H1 (cell line): ENCODE results near the gene ADH4. TPM values are rescaled to one million over a fixed set of nuclear protein-coding genes. Genes with fewer than 3 reads are reported as not detected.

Experiments
- CTCF ChIA-PET: fragments of 300-600 bp; sonication (Branson Sonifier 250); formaldehyde crosslinking; loops from one replicate; lab custom pipeline; 2021; ENCODE audit not compliant: partially characterized antibody; lab: Charles Lee
- POLR2A ChIA-PET: fragments of 300-600 bp; sonication (Branson Sonifier 250); formaldehyde crosslinking; loops from one replicate; lab custom pipeline; 2021; ENCODE audit warnings: inconsistent platforms; ENCODE audit not compliant: partially characterized antibody; lab: Charles Lee
- DNase-seq, 2 experiments: peaks; one replicate each; pipeline versions ENCODE4 v3.0.0 to v3.0.0-alpha.2; 2010 to 2022; ENCODE audit warnings: low spot score in 2 of 2, low read depth in 1 of 2, mixed read lengths in 1 of 2
- FAIRE-seq: peaks from 2 replicates; lab custom pipeline; 2011; peaks lifted over from hg19 to GRCh38; lab: Jason Lieb, UNC
- H2AFZ ChIP-seq: 2 replicates; pipeline ENCODE4 v1.8.1; 2012; ENCODE audit warnings: low read length, inconsistent platforms
- H2AK5ac ChIP-seq: 2 replicates; pipeline ENCODE4 v1.6.1; 2013; ENCODE audit warnings: low read depth, low read length
- H2BK120ac ChIP-seq: replicated peaks from 2 replicates; pipeline ENCODE3; 2013; ENCODE audit warnings: low read depth, low read length, inconsistent platforms
- H2BK12ac ChIP-seq: 2 replicates; pipeline ENCODE4 v1.6.1; 2013; ENCODE audit warnings: low read depth, low read length
- H2BK15ac ChIP-seq: 2 replicates; pipeline ENCODE4 v1.6.1; 2013; ENCODE audit warnings: low read length
- H2BK20ac ChIP-seq: 2 replicates; pipeline ENCODE4 v1.6.1; 2013; ENCODE audit warnings: low read length
- H2BK5ac ChIP-seq: 2 replicates; pipeline ENCODE4 v1.6.1; 2013; ENCODE audit warnings: low read depth, low read length
- H3K14ac ChIP-seq: 2 replicates; pipeline ENCODE4 v1.6.1; 2013; ENCODE audit warnings: inconsistent platforms; ENCODE audit not compliant: insufficient read length
- H3K18ac ChIP-seq: 2 replicates; pipeline ENCODE4 v1.6.1; 2013; ENCODE audit warnings: low read length; ENCODE audit errors: extremely low read depth
- H3K23ac ChIP-seq: 2 replicates; pipeline ENCODE4 v1.6.1; 2013; ENCODE audit warnings: inconsistent platforms; ENCODE audit not compliant: insufficient read length
- H3K23me2 ChIP-seq: 2 replicates; pipeline ENCODE4 v1.6.1; 2013; ENCODE audit warnings: low read depth, low read length
- H3K27ac ChIP-seq: 2 replicates; pipeline ENCODE4 v1.6.1; 2011; ENCODE audit warnings: low read depth, low read length, inconsistent platforms
- H3K27me3 ChIP-seq, 4 experiments: replicated peaks in 1 of 4; 1 replicate in 1 of 4; 2 replicates in 3 of 4; pipeline versions ENCODE4 v1.6.1 to v1.8.1; 2011 to 2013; ENCODE audit warnings: low read length in 3 of 4, mild to moderate bottlenecking in 3 of 4, inconsistent platforms in 2 of 4, mixed read lengths in 2 of 4, moderate library complexity in 1 of 4; ENCODE audit not compliant: control insufficient read depth in 3 of 4, insufficient read depth in 3 of 4; ENCODE audit errors: extremely low read depth in 1 of 4
- H3K36me3 ChIP-seq, 4 experiments: 2 replicates each; pipeline versions ENCODE4 v1.6.1 to v1.8.1; 2011 to 2013; ENCODE audit warnings: mild to moderate bottlenecking in 4 of 4, low read length in 3 of 4, moderate library complexity in 2 of 4, control low read depth in 1 of 4, inconsistent platforms in 1 of 4; ENCODE audit not compliant: insufficient read depth in 4 of 4, control insufficient read depth in 2 of 4
- H3K4ac ChIP-seq: replicated peaks from 2 replicates; pipeline ENCODE3; 2013; ENCODE audit warnings: low read length, low read depth, mixed read lengths, inconsistent platforms; ENCODE audit not compliant: insufficient read length
- H3K4me1 ChIP-seq, 4 experiments: replicated peaks in 1 of 4; 1 replicate in 1 of 4; 2 replicates in 3 of 4; pipeline versions ENCODE4 v1.6.1 to v1.8.1; 2011 to 2013; ENCODE audit warnings: low read length in 3 of 4, inconsistent platforms in 2 of 4, mixed read lengths in 1 of 4; ENCODE audit not compliant: insufficient read depth in 4 of 4, control insufficient read depth in 3 of 4
- H3K4me2 ChIP-seq, 2 experiments: 2 replicates each; pipeline versions ENCODE4 v1.6.1 to v1.8.1; 2011 to 2013; ENCODE audit warnings: low read depth in 2 of 2, low read length in 2 of 2, control low read depth in 1 of 2, inconsistent platforms in 1 of 2, mild to moderate bottlenecking in 1 of 2; ENCODE audit not compliant: insufficient read depth in 1 of 2
- H3K4me3 ChIP-seq, 4 experiments: fragments of 200-600, 300-600 bp in 1 of 4; sonication (generic), shearing (Covaris generic), sonication (Bioruptor Twin) in 1 of 4; 2 replicates each; pipeline versions ENCODE4 v1.5.1 to v1.8.1; 2011 to 2016; ENCODE audit warnings: low read length in 4 of 4, low read depth in 3 of 4, control low read depth in 2 of 4, inconsistent platforms in 2 of 4, mild to moderate bottlenecking in 2 of 4, mixed read lengths in 1 of 4, moderate library complexity in 1 of 4; ENCODE audit not compliant: insufficient read depth in 2 of 4; ENCODE audit errors: extremely low read depth in 1 of 4
- H3K56ac ChIP-seq: replicated peaks from 2 replicates; pipeline ENCODE3; 2013; ENCODE audit warnings: low read depth, mild to moderate bottlenecking, mixed read lengths, low read length, inconsistent platforms; ENCODE audit not compliant: insufficient read length
- H3K79me1 ChIP-seq: 2 replicates; pipeline ENCODE4 v1.6.1; 2013; ENCODE audit warnings: low read depth, low read length, control low read depth
- H3K79me2 ChIP-seq, 2 experiments: 2 replicates each; pipeline versions ENCODE4 v1.6.1 to v1.8.1; 2012 to 2013; ENCODE audit warnings: low read length in 2 of 2, mild to moderate bottlenecking in 2 of 2, inconsistent platforms in 1 of 2; ENCODE audit not compliant: insufficient read depth in 2 of 2, control insufficient read depth in 1 of 2
- H3K9ac ChIP-seq, 4 experiments: replicated peaks in 1 of 4; 1 replicate in 1 of 4; 2 replicates in 3 of 4; pipeline versions ENCODE4 v1.6.1 to v1.8.1; 2011 to 2013; ENCODE audit warnings: low read depth in 3 of 4, low read length in 3 of 4, control low read depth in 2 of 4, mild to moderate bottlenecking in 2 of 4, moderate library complexity in 2 of 4, inconsistent platforms in 1 of 4; ENCODE audit errors: extremely low read depth in 1 of 4
- H3K9me3 ChIP-seq, 2 experiments: 2 replicates each; pipeline versions ENCODE4 v1.6.1 to v1.8.1; 2012 to 2013; ENCODE audit warnings: mild to moderate bottlenecking in 2 of 2, moderate library complexity in 2 of 2, control low read depth in 1 of 2, inconsistent platforms in 1 of 2, low read depth in 1 of 2, low read length in 1 of 2, mixed read lengths in 1 of 2; ENCODE audit not compliant: insufficient read depth in 2 of 2
- H4K20me1 ChIP-seq, 2 experiments: replicated peaks in 1 of 2; 2 replicates each; pipeline versions ENCODE3 to v1.8.1; 2011 to 2013; ENCODE audit warnings: inconsistent platforms in 2 of 2, low read length in 2 of 2, mild to moderate bottlenecking in 1 of 2; ENCODE audit not compliant: insufficient read depth in 2 of 2, control insufficient read depth in 1 of 2
- H4K5ac ChIP-seq: 2 replicates; pipeline ENCODE4 v1.6.1; 2013; ENCODE audit warnings: low read length, low read depth, mixed read lengths, inconsistent platforms; ENCODE audit not compliant: insufficient read length
- H4K8ac ChIP-seq: 2 replicates; pipeline ENCODE4 v1.8.0; 2013; ENCODE audit warnings: mild to moderate bottlenecking, moderate library complexity, low read length, inconsistent platforms; ENCODE audit not compliant: insufficient read depth; ENCODE audit errors: extremely low read depth
- H4K91ac ChIP-seq: replicated peaks from 2 replicates; pipeline ENCODE3; 2013; ENCODE audit warnings: low read length, mixed read lengths, inconsistent platforms; ENCODE audit not compliant: insufficient read length
- BACH1 ChIP-seq: IDR thresholded peaks from 2 replicates; pipeline ENCODE4 v1.6.1; 2012; ENCODE audit warnings: low read length, improper control_type of control experiment
- KDM5A ChIP-seq: fragments of 200-600 bp; IDR thresholded peaks from 2 replicates; pipeline ENCODE4 v1.7.1; 2012; ENCODE audit warnings: mild to moderate bottlenecking, low read length, inconsistent platforms, mixed read lengths
- POLR2A ChIP-seq, 2 experiments: IDR thresholded peaks; 1 replicate in 1 of 2; 2 replicates in 1 of 2; pipeline ENCODE4 v1.6.1; 2011; ENCODE audit warnings: low read depth in 2 of 2, low read length in 2 of 2, mild to moderate bottlenecking in 2 of 2; ENCODE audit errors: control extremely low read depth in 1 of 2
- RAD21 ChIP-seq, 2 experiments: IDR thresholded peaks in 1 of 2; conservative IDR thresholded peaks in 1 of 2; 2 replicates each; pipeline ENCODE4 v1.6.1; 2011; ENCODE audit warnings: low read depth in 2 of 2, low read length in 2 of 2, improper control_type of control experiment in 1 of 2, inconsistent platforms in 1 of 2, mild to moderate bottlenecking in 1 of 2, moderate library complexity in 1 of 2
- RBBP5 ChIP-seq: IDR thresholded peaks from 2 replicates; pipeline ENCODE4 v1.7.1; 2012; ENCODE audit warnings: low read depth, mild to moderate bottlenecking, inconsistent platforms, low read length, moderate library complexity, borderline replicate concordance
- SIN3A ChIP-seq, 2 experiments: IDR thresholded peaks in 1 of 2; conservative IDR thresholded peaks in 1 of 2; 2 replicates each; pipeline ENCODE4 v1.6.1; 2011 to 2012; ENCODE audit warnings: low read length in 2 of 2, improper control_type of control experiment in 1 of 2, low read depth in 1 of 2, mild to moderate bottlenecking in 1 of 2
- TAF7 ChIP-seq: optimal IDR thresholded peaks from 2 replicates; pipeline ENCODE3; 2011; ENCODE audit warnings: low read depth, mild to moderate bottlenecking, inconsistent platforms, low read length, moderate library complexity, borderline replicate concordance
- TBP ChIP-seq: IDR thresholded peaks from 2 replicates; pipeline ENCODE4 v1.6.1; 2011; ENCODE audit warnings: low read depth, low read length, improper control_type of control experiment
- WGBS, 2 experiments: shearing (Covaris generic) in 1 of 2; methylation state at CpG; one replicate each; pipeline versions ENCODE4 v1.1.6 to v1.1.7; 2013 to 2015; ENCODE audit warnings: low lambda C conversion rate in 2 of 2, mixed read lengths in 2 of 2, inconsistent platforms in 1 of 2, low coverage in 1 of 2, missing lambda C conversion rate in 1 of 2; ENCODE audit not compliant: insufficient replicate concordance in 2 of 2, insufficient coverage in 1 of 2, insufficient read length in 1 of 2; ENCODE audit errors: extremely low coverage in 1 of 2, missing lambda C conversion rate in 1 of 2; 5-methylcytosine and 5-hydroxymethylcytosine counted together
- polyA plus RNA-seq, 7 experiments: library from polyadenylated mRNA; depleted of rRNA in 3 of 7; stranded (reverse) in 5 of 7; unstranded in 2 of 7; fragments of >200 nt in 5 of 7; fragments of 200-250 nt in 2 of 7; gene quantifications; 1 replicate in 5 of 7; 2 replicates in 1 of 7; 4 replicates in 1 of 7; pipeline versions ENCODE4 v1.2.1 to v1.2.3, GENCODE V29; 2011 to 2013; ENCODE audit warnings: missing spikeins in 2 of 7, mixed read lengths in 2 of 7
- total RNA-seq: library from RNA; stranded (reverse); fragmentation: NEBNext Ultra II Directional; extraction: Animal tissue kit (Norgen Biotek cat#: 25700); gene quantifications from 2 replicates; pipeline ENCODE4 v1.2.1, GENCODE V29; 2021
- TF ChIP-seq, protein P1 (sequence below): IDR thresholded peaks from 2 replicates; pipeline ENCODE4 v1.6.1; 2012; ENCODE audit warnings: inconsistent platforms

Gene ADH4
- total and polyA plus RNA-seq, 2 of the 8 experiments (the other 6 are each of a cell fraction or from before 2014, with no cell fraction given): not detected

DNA sequence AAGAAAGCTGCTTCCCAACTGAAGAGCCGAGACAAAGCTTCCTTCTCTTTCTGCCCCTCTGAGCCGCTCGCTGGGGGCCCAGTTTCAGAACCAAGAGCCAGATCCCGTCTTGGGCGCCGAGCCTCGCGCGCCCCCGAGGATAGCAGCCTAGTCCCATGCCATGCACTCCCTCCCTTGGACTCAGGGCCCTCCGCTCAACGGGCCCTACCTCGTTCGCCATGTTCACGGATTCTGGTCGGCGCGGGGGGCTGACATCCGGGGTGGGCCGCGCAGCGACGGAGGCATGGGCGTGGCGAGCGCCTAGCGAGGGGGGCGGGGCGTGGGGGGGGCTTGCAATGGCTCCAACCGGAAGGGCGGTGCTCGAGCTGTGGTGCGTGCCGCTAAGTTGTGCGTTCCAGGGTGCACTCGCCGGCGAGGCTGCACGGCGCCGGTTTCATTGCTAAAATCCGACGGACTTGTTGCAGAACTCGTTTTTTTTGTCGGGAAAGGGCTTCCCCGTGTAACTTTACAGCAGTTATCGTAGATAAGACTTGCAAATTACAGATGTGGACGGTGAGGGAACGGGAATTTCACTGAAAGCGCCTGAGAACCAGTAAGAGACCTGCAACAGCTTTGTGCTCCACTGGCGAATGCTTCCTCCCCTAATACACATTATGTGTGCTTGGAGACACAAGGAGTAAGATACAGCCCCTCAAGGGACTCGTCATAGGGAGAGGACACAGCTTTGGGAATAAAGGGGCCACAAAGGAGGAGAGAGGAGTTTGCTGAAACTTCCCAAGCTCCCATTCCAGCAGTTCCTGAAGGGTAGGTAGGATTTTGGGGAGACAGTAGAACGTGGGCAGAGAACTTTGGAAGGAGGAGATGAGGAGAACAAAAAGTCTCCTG, 55.4 kb downstream of the ADH4 start, which contains the start of gene ADH5:
TSS of gene ADH5 (minus strand) at position 308 of the 885 bp plus-strand sequence. CDS start at position 220, 88 bp downstream.
- peak within 1 kb of the TSS; percentile 86 to 97 (median 94) for H3K9ac ChIP-seq
- peaks cover 2% of the 10 kb centered on the region in 2 experiments for H4K20me1 ChIP-seq
- H2BK15ac ChIP-seq: 0 out of 2 replicates have a peak within 1 kb of the TSS, but pooled peaks have one; percentile 65
- 1% methylated on average over 33 of the region's 53 CpGs; no CpG with 5 or more reads in 1 of the 2 experiments for WGBS, 2 experiments
- H4K8ac ChIP-seq: peak within 1 kb of the TSS; percentile 98
- peaks cover 7 to 57% of the 10 kb centered on the region in 2 experiments; a peak in 3 of 4 replicates for H3K79me2 ChIP-seq
- H3K27me3 ChIP-seq: no peaks in the 10 kb centered on the region
- H3K4me1 ChIP-seq: peaks cover 0 to 4% (median 1%) of the 10 kb centered on the region in 4 experiments; a peak in 1 of 7 replicates
- no peak within 1 kb of the TSS for H3K23ac ChIP-seq
- DNase-seq: peak; percentile 44 to 84
- H3K14ac ChIP-seq: no peak within 1 kb of the TSS
- ChIA-PET CTCF (interaction anchor here (0.8 to 1.9 kb wide), 7 partner anchors 19 to 374 kb away, joined by 3 to 8 read pairs (median 5); no protein-coding TSS in a partner anchor), POLR2A (interaction anchor here (0.6 to 2.1 kb wide), 35 partner anchors 8 to 862 kb away, joined by 3 to 17 read pairs (median 3); partner anchors contain the start of genes EIF4E, H2AZ1, METAP1 and TRMT10A)
- H4K5ac ChIP-seq: peak within 1 kb of the TSS; percentile 98
- H2BK5ac ChIP-seq: peak within 1 kb of the TSS; percentile 91
- no peak within 1 kb of the TSS for H2BK120ac ChIP-seq
- H2BK12ac ChIP-seq: peak within 1 kb of the TSS; percentile 20; the same call in 1 of the 2 replicates
- no peak within 1 kb of the TSS for H2BK20ac ChIP-seq
- H4K91ac ChIP-seq: peak within 1 kb of the TSS; percentile 79
- peaks cover 2% of the 10 kb centered on the region; the same call in 1 of the 2 replicates for H3K79me1 ChIP-seq
- peak within 1 kb of the TSS; percentile 99 for H2AFZ ChIP-seq
- peaks cover 4 to 21% (median 15%) of the 10 kb centered on the region in 4 experiments; a peak in 7 of 8 replicates for H3K36me3 ChIP-seq
- H3K4me3 ChIP-seq: peak within 1 kb of the TSS; percentile 63 to 94 (median 82)
- peak within 1 kb of the TSS; percentile 97 for H3K4ac ChIP-seq
- H3K27ac ChIP-seq: peak within 1 kb of the TSS; percentile 93
- H3K9me3 ChIP-seq: no peaks in the 10 kb centered on the region
- H3K18ac ChIP-seq: peak within 1 kb of the TSS; percentile 84
- H2AK5ac ChIP-seq: no peak within 1 kb of the TSS
- peak within 1 kb of the TSS; percentile 78 to 79 for H3K4me2 ChIP-seq
- peaks cover 7% of the 10 kb centered on the region for H3K23me2 ChIP-seq
- no peak for FAIRE-seq
- H3K56ac ChIP-seq: peak within 1 kb of the TSS; percentile 96
- TF ChIP-seq RBBP5 (peak; percentile 5; the same call in 1 of the 2 replicates), KDM5A (0 out of 2 replicates have a peak, but pooled peaks have one; percentile 27), TBP (peak; percentile 69), TAF7 (peak; percentile 82), SIN3A (conservative IDR thresholded peaks at IDR 0.05 in 1 of 2, IDR thresholded peaks at IDR 0.05 in 1 of 2; ENCODE audit: low read depth in 1 of 2, low read length in 2 of 2) (0 out of 4 replicates have a peak, but pooled peaks of 1 of the 2 experiments have one; percentile 24), POLR2A (IDR thresholded peaks at IDR 0.05; ENCODE audit: control extremely low read depth in 1 of 2, low read depth in 2 of 2, low read length in 2 of 2) (peak; percentile 88 to 92), BACH1 (no peak), RAD21 (IDR thresholded peaks at IDR 0.05 in 1 of 2, conservative IDR thresholded peaks at IDR 0.05 in 1 of 2; ENCODE audit: low read depth in 2 of 2, low read length in 2 of 2) (0 out of 4 replicates have a peak, but pooled peaks of 1 of the 2 experiments have one; percentile 3)
- TF ChIP-seq, protein P1, sequence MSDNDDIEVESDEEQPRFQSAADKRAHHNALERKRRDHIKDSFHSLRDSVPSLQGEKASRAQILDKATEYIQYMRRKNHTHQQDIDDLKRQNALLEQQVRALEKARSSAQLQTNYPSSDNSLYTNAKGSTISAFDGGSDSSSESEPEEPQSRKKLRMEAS: peak; percentile 80
